Superior temporal gyrus (tissue), 1 donor: Measurements from ENCODE around the gene ADGRV1.

ENCODE experiments used
- DNase-seq: peaks from one replicate; pipeline ENCODE4 v3.0.0-alpha.2; 2016; ENCODE audit errors: extremely low spot score

ADGRV1 gene, protein sequence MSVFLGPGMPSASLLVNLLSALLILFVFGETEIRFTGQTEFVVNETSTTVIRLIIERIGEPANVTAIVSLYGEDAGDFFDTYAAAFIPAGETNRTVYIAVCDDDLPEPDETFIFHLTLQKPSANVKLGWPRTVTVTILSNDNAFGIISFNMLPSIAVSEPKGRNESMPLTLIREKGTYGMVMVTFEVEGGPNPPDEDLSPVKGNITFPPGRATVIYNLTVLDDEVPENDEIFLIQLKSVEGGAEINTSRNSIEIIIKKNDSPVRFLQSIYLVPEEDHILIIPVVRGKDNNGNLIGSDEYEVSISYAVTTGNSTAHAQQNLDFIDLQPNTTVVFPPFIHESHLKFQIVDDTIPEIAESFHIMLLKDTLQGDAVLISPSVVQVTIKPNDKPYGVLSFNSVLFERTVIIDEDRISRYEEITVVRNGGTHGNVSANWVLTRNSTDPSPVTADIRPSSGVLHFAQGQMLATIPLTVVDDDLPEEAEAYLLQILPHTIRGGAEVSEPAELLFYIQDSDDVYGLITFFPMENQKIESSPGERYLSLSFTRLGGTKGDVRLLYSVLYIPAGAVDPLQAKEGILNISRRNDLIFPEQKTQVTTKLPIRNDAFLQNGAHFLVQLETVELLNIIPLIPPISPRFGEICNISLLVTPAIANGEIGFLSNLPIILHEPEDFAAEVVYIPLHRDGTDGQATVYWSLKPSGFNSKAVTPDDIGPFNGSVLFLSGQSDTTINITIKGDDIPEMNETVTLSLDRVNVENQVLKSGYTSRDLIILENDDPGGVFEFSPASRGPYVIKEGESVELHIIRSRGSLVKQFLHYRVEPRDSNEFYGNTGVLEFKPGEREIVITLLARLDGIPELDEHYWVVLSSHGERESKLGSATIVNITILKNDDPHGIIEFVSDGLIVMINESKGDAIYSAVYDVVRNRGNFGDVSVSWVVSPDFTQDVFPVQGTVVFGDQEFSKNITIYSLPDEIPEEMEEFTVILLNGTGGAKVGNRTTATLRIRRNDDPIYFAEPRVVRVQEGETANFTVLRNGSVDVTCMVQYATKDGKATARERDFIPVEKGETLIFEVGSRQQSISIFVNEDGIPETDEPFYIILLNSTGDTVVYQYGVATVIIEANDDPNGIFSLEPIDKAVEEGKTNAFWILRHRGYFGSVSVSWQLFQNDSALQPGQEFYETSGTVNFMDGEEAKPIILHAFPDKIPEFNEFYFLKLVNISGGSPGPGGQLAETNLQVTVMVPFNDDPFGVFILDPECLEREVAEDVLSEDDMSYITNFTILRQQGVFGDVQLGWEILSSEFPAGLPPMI (N-terminal part only)

DNA sequence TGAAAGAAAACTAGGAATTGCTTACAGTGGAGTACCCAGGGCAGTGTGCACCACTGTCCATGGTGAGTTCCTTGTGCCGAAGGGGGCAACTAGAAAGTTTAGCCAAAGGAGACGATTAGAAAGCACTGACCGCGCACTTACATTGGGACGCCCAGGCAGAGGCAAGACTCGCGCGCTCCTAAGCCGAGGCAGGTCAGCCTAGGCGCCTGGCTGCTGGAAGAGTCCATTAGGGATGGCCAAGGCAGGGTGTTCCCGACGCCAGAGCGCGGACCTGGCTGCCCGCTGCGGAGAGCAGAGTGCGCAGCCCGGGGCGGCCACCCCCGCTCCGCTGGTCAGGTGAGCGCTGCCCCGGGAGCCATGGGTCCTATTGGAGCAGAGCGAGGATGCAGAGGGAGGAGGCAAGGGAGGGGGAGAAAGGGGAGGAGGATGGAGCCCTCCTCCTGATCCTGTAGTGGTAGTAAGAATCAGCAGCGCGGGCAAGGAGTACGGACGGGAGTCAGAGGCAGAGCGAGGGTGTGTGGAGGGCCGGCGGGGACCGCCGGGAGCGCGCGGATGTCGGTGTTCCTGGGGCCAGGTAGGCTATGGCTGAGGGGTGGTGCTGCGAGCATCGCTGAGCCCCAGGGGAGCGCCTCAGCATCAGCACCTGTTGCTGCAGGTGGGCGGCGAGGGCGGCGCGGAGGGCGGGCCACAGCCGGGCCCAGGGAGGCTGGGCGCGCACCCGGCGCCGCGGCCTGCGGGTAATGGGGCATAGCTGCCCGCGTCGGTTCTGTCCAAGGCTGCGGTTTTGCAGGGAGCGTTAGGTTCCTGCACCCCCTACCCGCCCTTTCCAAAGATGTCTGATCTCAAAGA, at the start of gene ADGRV1:
ADGRV1 (plus strand) TSS at position 454 of the 849 bp plus-strand sequence; CDS start at position 553, 99 bp downstream.
- DNase-seq, result no peak

DNA sequence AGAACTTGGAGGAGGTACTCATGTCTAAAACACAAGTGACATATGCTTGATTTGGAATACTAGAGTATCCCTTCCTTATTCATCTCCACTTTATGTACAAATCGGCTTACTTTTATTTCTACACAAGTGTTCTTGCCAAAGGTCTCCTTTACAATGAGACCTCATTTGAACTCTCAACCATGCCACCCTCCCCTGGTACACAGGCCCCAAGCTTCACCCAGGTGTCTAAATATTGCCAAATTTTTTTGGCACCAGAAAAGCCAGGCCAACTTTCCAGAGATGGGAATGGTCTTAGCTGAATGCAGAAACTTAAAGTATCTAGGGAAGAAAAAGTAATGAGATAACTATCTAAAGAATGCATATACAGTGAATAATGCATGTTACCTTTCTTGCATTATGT, 48.2 kb upstream of the ADGRV1 start:
- DNase-seq, result no peak

DNA sequence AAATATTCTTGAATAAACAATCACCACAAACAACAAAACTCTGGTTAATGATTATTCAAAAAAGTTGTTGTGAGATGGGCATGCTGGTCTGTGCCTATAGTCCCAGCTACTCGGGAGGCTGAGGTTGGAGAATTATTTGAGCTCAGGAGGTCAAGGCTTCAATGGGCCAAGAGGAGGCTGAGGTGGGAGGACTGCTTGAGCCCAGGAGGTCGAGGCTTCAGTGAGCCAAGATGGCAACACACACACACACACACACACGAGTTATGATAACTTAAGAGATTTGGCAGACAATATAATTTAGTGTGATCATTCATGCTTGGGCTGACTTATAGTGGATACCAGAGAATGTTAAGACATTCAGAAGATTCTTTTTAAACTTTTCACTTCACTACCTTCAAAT, 44.1 kb upstream of the ADGRV1 start:
- DNase-seq, result no peak

DNA sequence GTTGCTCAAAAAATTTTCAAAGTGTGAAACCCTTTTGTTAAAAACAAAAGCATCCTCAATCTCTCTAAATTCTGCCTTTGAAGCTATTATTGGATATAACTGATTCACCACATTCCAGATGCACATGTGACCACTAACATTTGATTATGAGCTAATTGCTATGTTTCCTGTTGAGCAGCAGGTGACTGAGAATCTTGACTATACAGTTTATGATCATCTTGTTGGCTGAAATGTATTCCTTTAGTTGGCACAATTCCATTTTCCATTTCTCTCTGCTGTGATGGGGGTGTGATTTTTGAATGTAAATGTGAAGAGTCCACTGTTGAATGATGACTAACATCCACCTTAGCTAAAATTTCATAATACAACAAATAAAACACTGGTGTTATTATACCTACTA, 39.9 kb upstream of the ADGRV1 start:
- DNase-seq, result no peak

DNA sequence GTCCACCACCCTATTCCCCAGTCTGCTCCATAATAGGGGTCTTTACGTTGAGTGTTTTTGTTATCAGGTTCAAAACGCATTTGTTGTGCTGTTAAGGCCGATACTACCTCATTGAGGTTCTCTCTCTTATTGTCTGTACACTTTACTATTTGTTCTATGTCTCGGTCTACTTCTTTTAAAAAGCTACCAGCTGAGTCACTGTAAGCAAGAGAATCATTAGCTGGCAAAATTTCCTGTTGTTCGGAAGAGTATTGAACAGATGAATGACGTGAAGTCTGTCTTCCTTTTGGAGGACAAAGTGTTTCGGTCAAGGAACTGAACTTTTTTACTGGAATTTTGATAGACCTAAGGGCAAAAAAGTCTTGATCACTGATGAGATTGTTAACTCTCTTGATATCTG, 39.5 kb upstream of the ADGRV1 start:
- DNase-seq, result no peak

DNA sequence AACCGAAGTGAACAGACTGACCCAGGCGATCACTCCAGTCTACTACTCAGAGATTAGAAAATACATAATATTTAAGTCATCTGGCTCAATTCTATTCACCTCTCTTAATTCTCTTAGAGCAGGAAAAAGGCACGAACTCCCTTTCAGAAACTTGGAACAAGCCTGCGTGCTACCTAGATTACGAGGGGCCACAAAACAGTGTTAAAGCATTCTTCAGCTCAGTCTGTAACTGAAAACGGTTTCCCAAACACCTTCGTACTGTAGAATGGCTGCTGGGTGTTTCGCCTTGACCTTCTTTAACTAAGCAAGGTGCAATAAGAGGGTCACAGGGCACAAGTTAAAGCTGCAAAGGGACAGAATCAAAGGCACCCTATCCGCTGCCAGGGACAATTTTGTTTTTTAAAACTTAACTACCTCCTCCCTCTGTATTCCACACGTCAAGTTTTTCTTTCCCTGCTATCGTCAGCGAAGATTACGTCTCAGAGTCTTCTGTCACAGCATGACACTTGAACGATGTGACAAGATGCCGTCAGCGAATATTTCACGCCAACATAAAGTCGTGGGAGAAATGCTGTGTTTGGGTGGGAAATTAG, 29.9 kb upstream of the ADGRV1 start:
- DNase-seq, result peak; percentile 62

DNA sequence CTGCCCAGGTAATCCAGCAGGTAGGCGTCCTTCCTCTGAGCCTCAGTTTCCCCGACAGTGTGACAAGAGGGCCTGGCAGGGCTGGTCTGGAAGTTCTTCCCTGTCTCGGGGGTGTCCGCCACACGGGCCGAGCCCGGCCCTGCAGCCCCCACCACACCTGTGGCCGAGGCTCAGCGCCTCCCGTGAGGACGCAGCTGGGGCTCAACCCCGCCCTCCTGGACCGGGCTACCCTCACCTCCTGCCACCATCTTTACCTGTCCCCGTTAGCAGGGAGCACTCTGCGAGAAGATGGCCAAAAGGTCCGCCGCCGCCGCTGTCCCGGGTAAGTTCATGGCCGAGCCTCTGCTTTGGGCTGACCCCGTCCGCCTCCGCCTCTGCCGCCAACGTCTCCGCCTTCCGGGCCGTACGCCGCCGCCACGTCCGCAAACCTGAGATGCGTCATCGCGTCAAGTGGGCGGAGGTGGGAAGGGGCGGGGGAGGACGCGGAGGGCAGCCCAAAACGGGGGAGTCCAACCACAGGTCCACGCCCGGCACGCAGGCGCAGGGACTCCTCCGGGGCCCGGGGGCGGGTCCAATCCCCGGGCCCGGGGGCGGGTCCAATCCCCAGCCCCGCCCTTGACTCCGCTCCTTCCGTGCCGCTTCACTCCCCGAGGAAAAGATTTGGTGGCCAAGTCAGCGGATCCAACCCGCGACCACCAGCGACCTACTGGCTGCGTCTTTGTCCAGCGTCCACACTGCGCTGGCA, 29.2 kb upstream of the ADGRV1 start, which contains the start of gene LYSMD3:
LYSMD3 (minus strand) TSS at position 391 of the 745 bp plus-strand sequence. CDS start 4,295 bp downstream, outside the sequence.
- peak; percentile 91 for DNase-seq

DNA sequence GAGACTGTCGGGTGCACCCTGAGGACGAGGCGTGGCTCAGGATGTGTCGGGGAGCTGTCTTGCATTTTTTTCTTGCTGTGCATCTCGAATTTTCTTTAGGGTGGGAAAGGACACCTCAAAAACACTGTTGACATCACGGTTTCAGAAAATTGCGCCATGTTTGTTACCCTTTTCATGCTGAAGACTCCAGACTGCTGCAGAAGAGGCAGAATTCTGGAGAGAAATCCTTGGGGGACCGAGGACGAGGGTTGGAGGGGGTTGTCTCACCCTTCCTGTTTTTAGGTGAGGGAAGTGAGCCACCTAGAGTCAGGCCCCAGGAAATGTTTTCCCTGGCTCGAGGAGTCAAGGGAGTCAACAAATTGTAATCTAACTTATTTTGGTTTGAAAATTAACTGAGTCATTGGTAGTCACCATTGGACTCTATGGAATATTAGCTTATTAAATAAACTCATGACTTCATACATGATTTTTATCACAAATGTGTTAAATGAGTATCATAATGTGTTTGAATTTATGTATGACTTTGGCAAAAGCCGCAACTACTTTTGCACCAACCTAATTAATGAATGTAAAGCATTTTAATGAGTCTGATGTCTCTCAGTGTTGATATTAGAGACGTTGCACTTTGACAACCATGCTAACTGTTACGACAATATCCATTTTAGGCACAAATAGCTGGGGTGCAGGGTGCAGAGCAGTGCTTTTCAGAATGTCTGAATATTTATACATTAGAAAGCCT, 28.5 kb upstream of the ADGRV1 start:
- DNase-seq, result peak; percentile 90

DNA sequence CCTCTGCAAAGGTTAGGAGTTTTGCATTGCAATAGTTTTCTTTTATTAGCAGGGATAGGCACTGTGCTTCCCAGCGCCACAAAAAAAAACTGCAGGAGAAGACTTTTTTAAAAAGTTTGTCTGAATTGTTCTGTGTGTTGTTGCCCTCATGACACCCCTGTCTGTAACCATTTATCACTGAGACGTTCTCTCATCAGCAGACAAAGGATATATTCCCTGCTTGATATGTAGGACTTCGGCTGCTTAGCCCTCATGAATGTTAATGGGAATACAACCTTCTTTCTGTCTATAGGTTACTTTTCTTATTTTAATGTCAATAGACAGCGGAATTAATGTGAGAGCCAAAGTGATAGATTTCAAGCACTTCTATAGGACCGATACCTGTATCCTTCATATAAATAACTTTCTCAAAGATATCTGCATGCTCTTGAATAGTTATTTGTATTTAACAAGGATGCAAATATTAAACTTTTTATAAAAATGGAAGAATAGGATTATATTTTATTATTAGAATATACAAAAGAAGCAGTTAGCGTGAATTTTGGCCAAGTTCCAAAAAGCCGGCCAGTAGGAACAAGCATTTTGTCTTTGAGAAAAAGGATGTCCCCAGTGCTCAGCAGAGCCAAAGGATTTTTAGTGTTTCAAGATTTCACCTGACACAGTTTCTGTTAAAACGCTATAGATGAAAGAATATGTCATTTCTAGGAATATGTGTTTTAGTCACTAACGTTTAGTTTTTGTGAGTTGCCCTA, 27.7 kb upstream of the ADGRV1 start:
- peak; percentile 51 for DNase-seq

DNA sequence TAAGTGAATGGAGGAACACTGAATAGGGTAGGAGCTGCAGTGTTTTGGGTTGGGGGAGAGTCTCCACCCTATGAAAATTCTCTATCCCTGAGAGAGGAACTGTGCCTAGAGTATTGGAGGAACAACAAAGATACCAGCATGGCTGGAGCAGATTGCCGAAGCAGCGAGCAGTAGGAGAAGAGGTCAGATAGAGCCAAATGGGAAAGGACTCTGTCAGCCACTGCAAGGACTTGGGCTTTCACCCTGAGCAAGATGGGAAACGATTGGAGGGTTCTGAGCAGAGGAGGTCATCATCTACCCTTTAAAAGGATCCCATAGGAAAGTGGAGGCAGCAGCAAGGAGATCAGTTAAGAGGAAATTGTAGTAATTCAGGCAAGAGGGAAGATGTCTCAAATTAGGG, 24.8 kb upstream of the ADGRV1 start:
- DNase-seq, result no peak

DNA sequence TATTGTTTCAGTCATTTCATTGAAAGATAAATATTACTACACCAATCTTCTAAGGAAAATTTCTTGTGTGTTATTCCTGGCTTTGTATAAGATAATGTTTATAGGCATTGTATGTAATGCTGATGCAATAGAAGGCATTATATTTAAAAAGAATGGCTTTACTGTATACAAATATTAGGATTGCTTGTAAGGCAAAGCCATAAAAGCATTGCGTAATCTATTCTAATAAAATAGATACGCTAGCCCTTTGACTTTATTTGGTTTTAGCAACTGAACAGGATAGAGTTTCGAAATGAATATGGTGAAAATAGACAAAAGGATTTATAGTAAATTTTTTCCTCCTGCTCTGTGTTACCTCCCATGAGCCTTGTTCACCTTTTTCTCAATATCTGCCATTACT, 23.7 kb upstream of the ADGRV1 start:
- DNase-seq, result no peak

DNA sequence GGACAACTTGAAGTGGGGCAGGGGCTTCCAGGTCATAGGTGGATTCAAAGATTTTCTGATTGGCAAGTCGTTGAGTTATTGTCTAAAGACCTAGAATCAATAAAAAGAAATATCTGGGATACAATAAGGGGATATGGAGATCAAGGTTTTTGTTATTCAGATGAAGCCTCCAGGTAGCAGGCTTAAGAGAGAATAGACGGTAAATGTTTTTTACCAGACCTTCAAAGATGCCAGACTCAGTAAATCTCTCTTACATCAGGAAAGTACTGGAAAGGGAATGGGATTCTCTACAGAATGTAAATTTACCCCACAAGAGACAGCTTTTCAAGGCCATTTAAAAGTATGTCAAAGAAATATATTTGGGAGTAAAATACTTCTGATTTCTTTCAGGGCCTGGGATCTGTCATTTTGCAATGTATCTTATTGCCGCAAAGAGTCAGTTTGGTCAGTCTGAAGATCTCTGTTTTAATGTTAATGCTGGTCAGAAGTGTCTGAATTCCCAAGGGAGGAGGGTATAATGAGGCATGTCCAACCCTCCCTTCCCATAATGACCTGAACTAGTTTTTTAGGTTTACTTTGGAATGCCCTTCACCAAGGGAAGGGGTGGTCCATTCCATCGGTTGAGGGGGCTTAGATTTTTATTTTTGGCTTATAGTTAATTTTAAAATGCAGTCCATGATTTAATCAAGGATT, 15.6 kb upstream of the ADGRV1 start:
- no peak for DNase-seq

DNA sequence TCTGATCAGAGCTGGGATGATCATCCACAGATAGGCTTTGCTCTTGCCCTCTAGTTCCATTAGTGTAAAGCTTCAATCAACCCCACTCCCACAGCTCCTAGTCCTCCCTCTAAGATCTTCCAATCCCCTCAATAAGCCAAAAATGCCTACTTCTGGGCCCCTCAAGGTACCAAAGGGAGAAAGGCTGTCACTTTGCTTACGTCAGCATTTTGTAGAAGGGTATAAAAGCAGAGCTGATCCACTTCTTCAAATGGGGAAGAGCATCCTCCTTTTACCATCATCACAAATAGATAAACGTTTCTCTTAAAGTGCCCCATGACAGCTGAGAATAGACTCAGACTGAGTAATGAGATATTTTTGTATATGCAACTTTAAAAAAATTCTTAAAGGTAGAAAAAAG, 13.1 kb upstream of the ADGRV1 start:
- no peak for DNase-seq

DNA sequence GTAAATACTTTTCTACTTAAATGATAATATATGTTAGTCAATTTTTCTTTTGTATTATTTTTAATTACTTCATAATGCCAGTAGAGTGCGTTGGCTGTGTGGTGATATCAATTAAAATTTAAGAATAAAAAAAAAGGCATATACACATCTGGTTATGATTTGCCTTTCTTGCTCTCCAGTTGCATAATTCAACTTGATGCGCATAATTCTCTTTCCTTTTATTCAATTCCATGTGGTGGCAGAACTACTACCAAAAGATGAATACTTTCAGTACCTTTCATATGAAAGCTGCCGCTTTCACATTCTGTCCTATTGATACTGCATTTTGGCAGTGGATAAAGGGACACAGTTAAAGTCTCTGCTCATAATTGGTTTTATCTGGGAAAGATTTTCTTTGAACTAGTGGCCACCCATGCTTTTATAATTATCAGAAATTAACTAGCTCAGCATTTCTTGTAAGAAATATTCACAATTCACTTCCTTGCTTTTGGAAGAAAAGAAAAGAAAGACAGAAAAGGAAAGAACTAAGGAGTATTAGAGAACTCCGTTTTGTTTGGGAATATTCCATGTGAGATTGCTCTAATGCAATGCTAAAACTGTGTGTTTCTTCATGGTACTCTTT, 12.3 kb upstream of the ADGRV1 start:
- DNase-seq, result no peak

DNA sequence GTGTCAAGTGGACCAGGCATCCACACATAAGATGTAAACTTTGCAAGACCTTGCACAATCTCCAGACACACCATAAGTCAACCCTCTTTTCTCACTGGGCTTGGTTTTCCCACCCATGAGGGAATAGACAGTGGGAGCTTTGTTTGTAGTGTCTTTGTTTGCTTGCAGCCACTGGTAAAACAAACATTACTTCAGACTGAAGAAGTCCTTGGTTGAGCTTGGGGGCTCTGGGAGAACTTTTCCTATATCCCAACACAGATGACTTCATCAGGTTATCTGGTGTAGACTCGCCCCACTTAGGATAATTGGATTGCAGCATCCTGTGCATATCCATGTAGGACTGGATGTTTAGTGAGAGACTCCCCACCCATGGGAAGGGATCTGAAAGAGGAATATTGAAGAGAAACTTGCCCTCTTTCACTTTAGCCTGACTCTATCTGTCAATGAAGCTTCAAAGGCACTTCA, 11.5 kb upstream of the ADGRV1 start:
- DNase-seq, result no peak

DNA sequence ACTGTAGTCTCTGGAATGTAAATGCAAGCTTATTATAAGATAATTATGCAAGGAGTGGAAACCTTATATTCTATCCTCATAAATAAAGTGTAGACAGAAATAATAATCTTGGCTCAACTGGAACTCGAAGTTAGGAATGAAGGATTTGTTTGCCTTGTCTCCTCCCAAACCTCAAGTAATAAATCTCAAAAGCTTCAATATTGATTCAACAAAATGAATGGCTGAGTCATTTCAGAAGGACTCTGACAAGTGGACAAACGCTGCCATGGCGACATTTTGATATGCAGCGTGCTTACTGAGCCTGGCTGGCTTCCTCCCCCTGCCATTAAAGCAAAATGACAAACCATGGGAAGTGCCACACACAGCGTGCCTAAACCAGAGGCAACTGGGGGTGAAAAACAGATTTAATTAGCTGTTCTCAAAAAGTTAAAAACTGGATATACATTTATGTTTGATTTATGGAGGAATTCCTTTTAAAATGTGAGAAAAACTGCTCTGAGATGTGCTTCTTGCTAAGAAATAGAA, 10.5 kb upstream of the ADGRV1 start:
- DNase-seq, result no peak

DNA sequence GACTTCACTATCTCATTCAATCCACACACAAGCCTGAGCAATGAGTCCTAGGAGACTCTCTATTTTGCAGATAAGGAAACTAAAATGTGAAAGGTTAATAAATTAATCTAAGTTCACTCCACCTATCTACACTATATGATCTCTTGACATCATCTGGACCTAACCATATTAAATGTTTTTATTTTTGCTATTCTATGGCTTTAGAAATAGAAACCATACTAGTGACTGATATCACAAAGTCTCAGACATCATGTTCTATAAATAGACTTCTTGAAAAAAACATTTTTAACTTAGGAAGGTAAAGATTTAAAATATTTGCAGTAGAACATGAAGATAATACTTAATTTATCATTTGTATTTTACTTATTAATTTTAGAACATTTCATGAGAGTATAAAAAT, 9.4 kb upstream of the ADGRV1 start:
- no peak for DNase-seq
